Activated naive CD4-positive, alpha-beta T cell treated with anti-CD3 and anti-CD28 coated beads for 36 hours (primary cell): ENCODE results near the gene OAS1. TPM values are rescaled to one million over a fixed set of nuclear protein-coding genes. Genes with fewer than 3 reads are reported as not detected.

Source experiments
- CTCF ChIA-PET: fragments of 350-600 bp; sonication (Branson Sonifier 250); formaldehyde crosslinking; loops from one replicate; lab custom pipeline; 2021; ENCODE audit warnings: antibody characterized with exemption; lab: Charles Lee
- DNase-seq: peaks from one replicate; pipeline ENCODE4 v3.0.0-alpha.2; 2020
- H3K27ac Mint-ChIP-seq: one replicate; pipeline ENCODE4 v1.8.0; 2021; ENCODE audit warnings: mild to moderate bottlenecking, mixed read lengths
- H3K27me3 Mint-ChIP-seq: one replicate; pipeline ENCODE4 v1.8.0; 2021; ENCODE audit warnings: low read depth, mixed read lengths
- H3K36me3 Mint-ChIP-seq: one replicate; pipeline ENCODE4 v1.8.0; 2021; ENCODE audit warnings: low read depth, mixed read lengths
- H3K4me1 Mint-ChIP-seq: one replicate; pipeline ENCODE4 v1.8.0; 2021; ENCODE audit warnings: low read depth, mixed read lengths
- H3K4me3 Mint-ChIP-seq: one replicate; pipeline ENCODE4 v1.8.0; 2021; ENCODE audit warnings: mild to moderate bottlenecking, moderate library complexity, mixed read lengths
- H3K9me3 Mint-ChIP-seq: one replicate; pipeline ENCODE4 v1.8.0; 2021; ENCODE audit warnings: mixed read lengths
- intact Hi-C: fragments of 100-400 bp; cut with micrococcal nuclease; formaldehyde crosslinking; loops from one replicate; pipeline ENCODE4 v1.15.1; 2023
- total RNA-seq, 2 experiments: library from RNA; stranded (reverse); gene quantifications; one replicate each; pipeline ENCODE4 v1.2.3, GENCODE V29; 2021

Gene OAS1
- total RNA-seq, 2 experiments from 2014 or later, result 41.6 to 41.7 TPM

DNA sequence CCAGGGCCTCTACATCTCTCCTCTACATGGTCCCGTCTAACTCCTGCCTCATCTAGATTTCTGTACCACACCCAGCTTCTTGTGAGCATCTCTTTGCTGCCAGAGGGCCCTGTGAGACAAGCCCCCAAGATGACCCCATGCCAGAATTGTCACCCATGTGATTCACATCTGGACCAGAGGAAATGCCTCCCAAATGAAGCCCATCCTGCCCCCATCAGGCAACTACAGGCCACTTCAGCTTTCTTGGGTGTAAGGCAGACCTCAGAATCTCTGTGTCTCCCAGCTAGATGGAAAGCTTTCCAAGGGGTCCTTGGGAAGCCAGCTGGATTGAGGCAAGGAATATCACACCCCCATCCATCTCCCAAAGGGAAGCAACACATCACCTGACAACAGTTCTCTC lies 22.2 kb downstream of the OAS1 start:
- intact Hi-C loops, result no loop called here
- Mint-ChIP-seq H3K4me3 (no peak overlapping the region), H3K27ac (no peak overlapping the region), H3K36me3 (no peaks in the 10 kb centered on the region), H3K4me1 (no peaks in the 10 kb centered on the region), H3K27me3 (no peaks in the 10 kb centered on the region), H3K9me3 (peaks cover 6% of the 10 kb centered on the region)
- CTCF ChIA-PET, result interaction anchor here (0.9 kb wide), 1 partner anchor 34 kb away, joined by 3 read pairs; no protein-coding TSS in a partner anchor
- DNase-seq, result no peak

GRCh38 chr12:112929715-112930114 lies 23.0 kb downstream of the OAS1 start:
- H3K36me3 Mint-ChIP-seq, result no peaks in the 10 kb centered on the region
- peaks cover 3% of the 10 kb centered on the region for H3K4me1 Mint-ChIP-seq
- H3K9me3 Mint-ChIP-seq, result peaks cover 6% of the 10 kb centered on the region
- H3K27ac Mint-ChIP-seq, result no peak overlapping the region
- no peak for DNase-seq
- intact Hi-C loops, result no loop called here
- CTCF ChIA-PET, result interaction anchor here (0.9 kb wide), 1 partner anchor 33 kb away, joined by 3 read pairs; no protein-coding TSS in a partner anchor
- H3K4me3 Mint-ChIP-seq, result no peak overlapping the region
- no peaks in the 10 kb centered on the region for H3K27me3 Mint-ChIP-seq

- H3K4me3 Mint-ChIP-seq, result no peak overlapping the region
- H3K27ac Mint-ChIP-seq, result no peak overlapping the region
- H3K36me3 Mint-ChIP-seq, result no peaks in the 10 kb centered on the region
- CTCF ChIA-PET, result no interaction called here
- DNase-seq, result no peak
- H3K4me1 Mint-ChIP-seq, result peaks cover 3% of the 10 kb centered on the region
- intact Hi-C loops, result no loop called here
- no peaks in the 10 kb centered on the region for H3K27me3 Mint-ChIP-seq
- H3K9me3 Mint-ChIP-seq, result peaks cover 6% of the 10 kb centered on the region
These were observed 23.6 kb downstream of the OAS1 start for GRCh38 chr12:112930350-112930749.

- Mint-ChIP-seq H3K4me3 (no peak overlapping the region), H3K9me3 (peaks cover 3% of the 10 kb centered on the region), H3K36me3 (no peaks in the 10 kb centered on the region), H3K27me3 (no peaks in the 10 kb centered on the region), H3K4me1 (peaks cover 9% of the 10 kb centered on the region), H3K27ac (no peak overlapping the region)
- CTCF ChIA-PET, result interaction anchor here (2.2 to 2.3 kb wide), 2 partner anchors 11 to 32 kb away, joined by 5 to 10 read pairs; no protein-coding TSS in a partner anchor
- no peak for DNase-seq
- intact Hi-C loops, result no loop called here
These were observed 25.8 kb downstream of the OAS1 start for GRCh38 chr12:112932485-112933128.

GRCh38 chr12:112933129-112933505 lies 26.4 kb downstream of the OAS1 start:
- H3K9me3 Mint-ChIP-seq, result no peaks in the 10 kb centered on the region
- H3K4me3 Mint-ChIP-seq, result no peak overlapping the region
- H3K4me1 Mint-ChIP-seq, result peaks cover 14% of the 10 kb centered on the region
- H3K27ac Mint-ChIP-seq, result no peak overlapping the region
- CTCF ChIA-PET, result interaction anchor here (2.2 to 2.3 kb wide), 2 partner anchors 10 to 32 kb away, joined by 5 to 10 read pairs; no protein-coding TSS in a partner anchor
- no peak for DNase-seq
- H3K36me3 Mint-ChIP-seq, result peaks cover 1% of the 10 kb centered on the region
- H3K27me3 Mint-ChIP-seq, result no peaks in the 10 kb centered on the region
- intact Hi-C loops, result no loop called here

- CTCF ChIA-PET, result no interaction called here
- H3K4me1 Mint-ChIP-seq, result peaks cover 31% of the 10 kb centered on the region
- H3K36me3 Mint-ChIP-seq, result peaks cover 1% of the 10 kb centered on the region
- no peaks in the 10 kb centered on the region for H3K27me3 Mint-ChIP-seq
- intact Hi-C loops, result loop anchor here (2.0 kb wide), 1 partner anchor 29 kb away; the partner anchor contains the start of gene OAS1
- H3K4me3 Mint-ChIP-seq, result no peak overlapping the region
- DNase-seq, result no peak
- H3K27ac Mint-ChIP-seq, result no peak overlapping the region
- H3K9me3 Mint-ChIP-seq, result no peaks in the 10 kb centered on the region
These were observed 29.5 kb downstream of the OAS1 start for GRCh38 chr12:112936264-112936663.

- intact Hi-C loops, result loop anchor here (2.0 kb wide), 1 partner anchor 30 kb away; the partner anchor contains the start of gene OAS1
- H3K27me3 Mint-ChIP-seq, result no peaks in the 10 kb centered on the region
- peaks cover 1% of the 10 kb centered on the region for H3K36me3 Mint-ChIP-seq
- CTCF ChIA-PET, result interaction anchor here (0.9 to 1.6 kb wide), 2 partner anchors 30 to 37 kb away, joined by 3 to 5 read pairs; partner anchors contain the start of gene OAS1
- no peak for DNase-seq
- peaks cover 31% of the 10 kb centered on the region for H3K4me1 Mint-ChIP-seq
- peak overlapping the region; percentile 3 for H3K4me3 Mint-ChIP-seq
- no peaks in the 10 kb centered on the region for H3K9me3 Mint-ChIP-seq
- no peak overlapping the region for H3K27ac Mint-ChIP-seq
These were observed 30.2 kb downstream of the OAS1 start for GRCh38 chr12:112936927-112937326.

- peak; percentile 61 for DNase-seq
- intact Hi-C loops, result loop anchor here (1.0 to 2.0 kb wide), 3 partner anchors 31 to 40 kb away; partner anchors contain the start of genes OAS1 and OAS2
- Mint-ChIP-seq H3K9me3 (no peaks in the 10 kb centered on the region), H3K4me3 (peak within 1 kb of the TSS; percentile 80), H3K27me3 (no peaks in the 10 kb centered on the region), H3K36me3 (peaks cover 1% of the 10 kb centered on the region), H3K4me1 (peaks cover 31% of the 10 kb centered on the region), H3K27ac (peak within 1 kb of the TSS; percentile 67)
- CTCF ChIA-PET, result interaction anchor here (0.9 to 1.6 kb wide), 6 partner anchors 31 to 55 kb away, joined by 3 to 9 read pairs (median 4); partner anchors contain the start of genes OAS1 and OAS2
These were observed 31.3 kb downstream of the OAS1 start, which contains the start of gene OAS3 for GRCh38 chr12:112937741-112938719. TSS of gene OAS3 (plus strand) at chr12:112938474. CDS start at chr12:112938531, 57 bp downstream.

DNA sequence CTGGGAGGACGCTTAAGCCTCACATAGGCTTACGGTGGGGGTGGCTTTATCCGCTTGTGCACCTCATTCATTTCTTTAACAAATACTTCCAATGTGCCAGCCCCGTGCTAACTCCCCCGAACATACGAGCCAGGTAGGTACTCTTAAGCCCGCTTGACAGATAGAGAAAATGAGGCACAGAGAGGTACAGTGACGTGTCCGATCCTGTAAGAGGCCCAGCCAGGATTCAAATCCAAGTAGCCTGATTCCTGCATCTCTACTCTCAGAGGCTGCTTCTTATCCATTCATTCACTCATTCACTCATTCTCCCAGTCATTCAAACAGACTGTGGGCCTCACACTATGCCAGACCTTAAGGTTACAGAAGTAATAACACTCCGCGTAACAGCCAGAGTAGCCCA lies 32.0 kb downstream of the OAS1 start:
- H3K27ac Mint-ChIP-seq, result peak overlapping the region; percentile 50
- CTCF ChIA-PET, result interaction anchor here (1.0 to 1.6 kb wide), 6 partner anchors 31 to 55 kb away, joined by 3 to 9 read pairs (median 4); partner anchors contain the start of gene OAS2
- peak overlapping the region; percentile 80 for H3K4me3 Mint-ChIP-seq
- no peak for DNase-seq
- H3K9me3 Mint-ChIP-seq, result no peaks in the 10 kb centered on the region
- peaks cover 1% of the 10 kb centered on the region for H3K36me3 Mint-ChIP-seq
- peaks cover 31% of the 10 kb centered on the region for H3K4me1 Mint-ChIP-seq
- intact Hi-C loops, result loop anchor here (1.0 kb wide), 2 partner anchors 38 to 40 kb away; partner anchors contain the start of gene OAS2
- no peaks in the 10 kb centered on the region for H3K27me3 Mint-ChIP-seq

- peak; percentile 32 for DNase-seq
- H3K9me3 Mint-ChIP-seq, result no peaks in the 10 kb centered on the region
These were observed 33.1 kb downstream of the OAS1 start for GRCh38 chr12:112939761-112940381.

GRCh38 chr12:112941528-112942335 lies 35.0 kb downstream of the OAS1 start:
- no peak overlapping the region for H3K27ac Mint-ChIP-seq
- H3K9me3 Mint-ChIP-seq, result no peaks in the 10 kb centered on the region
- CTCF ChIA-PET, result interaction anchor here (0.7 to 1.5 kb wide), 3 partner anchors 9 to 51 kb away, joined by 3 to 4 read pairs (median 3); no protein-coding TSS in a partner anchor
- H3K27me3 Mint-ChIP-seq, result no peaks in the 10 kb centered on the region
- no peak overlapping the region for H3K4me3 Mint-ChIP-seq
- intact Hi-C loops, result no loop called here
- peaks cover 12% of the 10 kb centered on the region for H3K36me3 Mint-ChIP-seq
- H3K4me1 Mint-ChIP-seq, result peaks cover 28% of the 10 kb centered on the region
- DNase-seq, result no peak

More at GRCh38 chr12:112939761-112940381, 33.1 kb downstream of the OAS1 start:
- Mint-ChIP-seq H3K36me3 (peaks cover 5% of the 10 kb centered on the region), H3K4me3 (peak overlapping the region; percentile 80), H3K4me1 (peaks cover 28% of the 10 kb centered on the region), H3K27ac (no peak overlapping the region), H3K27me3 (no peaks in the 10 kb centered on the region)
- intact Hi-C loops, result no loop called here
- CTCF ChIA-PET, result interaction anchor here (1.5 to 1.8 kb wide), 2 partner anchors 32 to 54 kb away, joined by 4 to 5 read pairs; partner anchors contain the start of gene OAS1
